Kidney glomerular epithelial cell (primary cell): ENCODE results near the gene PRKAR1A.
"Not testable (repeated sequence)": the region's sequence is repeated elsewhere in the genome, so short reads cannot be mapped to it uniquely, and the experiment has no call there.

Source experiments
- DNase-seq: peaks from one replicate; lab custom pipeline; 2025; lab: John Stamatoyannopoulos, UW

The PRKAR1A gene

GRCh38 chr17:68511671-68512246 is 471 bp upstream of the PRKAR1A start:
- DNase-seq = peak; percentile 80

GRCh38 chr17:68512960-68513474 is 787 bp downstream of the PRKAR1A start:
- peak; percentile 36 for DNase-seq

GRCh38 chr17:68513932-68514331 is 1.7 kb downstream of the PRKAR1A start:
- no peak for DNase-seq

GRCh38 chr17:68514831-68515635 is 2.8 kb downstream of the PRKAR1A start:
- DNase-seq = peak; percentile 43

GRCh38 chr17:68516732-68517131 is 4.5 kb downstream of the PRKAR1A start:
- no peak for DNase-seq

GRCh38 chr17:68517605-68518004 is 5.4 kb downstream of the PRKAR1A start:
- not testable (repeated sequence) for DNase-seq

GRCh38 chr17:68518063-68518815 is 6.0 kb downstream of the PRKAR1A start:
- no peak for DNase-seq

GRCh38 chr17:68519051-68519450 is 6.8 kb downstream of the PRKAR1A start:
- DNase-seq = not testable (repeated sequence)

GRCh38 chr17:68519911-68520310 is 7.7 kb downstream of the PRKAR1A start:
- no peak for DNase-seq

GRCh38 chr17:68522266-68522665 is 10.0 kb downstream of the PRKAR1A start:
- no peak for DNase-seq

- no peak for DNase-seq
Measured at GRCh38 chr17:68526548-68526947, 14.3 kb downstream of the PRKAR1A start.

GRCh38 chr17:68527314-68527713 is 15.1 kb downstream of the PRKAR1A start:
- DNase-seq = no peak

- DNase-seq = no peak
Measured at GRCh38 chr17:68531252-68531651, 19.0 kb downstream of the PRKAR1A start.

GRCh38 chr17:68532826-68533225 is 20.6 kb downstream of the PRKAR1A start:
- DNase-seq = no peak

GRCh38 chr17:68533887-68534694 is 21.9 kb downstream of the PRKAR1A start:
- no peak for DNase-seq

GRCh38 chr17:68534695-68535088 is 22.5 kb downstream of the PRKAR1A start:
- no peak for DNase-seq

- no peak for DNase-seq
Measured at GRCh38 chr17:68535922-68536321, 23.7 kb downstream of the PRKAR1A start.

GRCh38 chr17:68539548-68540467 is 27.6 kb downstream of the PRKAR1A start:
- no peak for DNase-seq

- no peak for DNase-seq
Measured at GRCh38 chr17:68540981-68541380, 28.8 kb downstream of the PRKAR1A start.

GRCh38 chr17:68541816-68542215 is 29.6 kb downstream of the PRKAR1A start:
- no peak for DNase-seq
